ENCODE data around the gene LHX3. TPM values are rescaled to one million over a fixed set of nuclear protein-coding genes. Genes with fewer than 3 reads are reported as not detected.

LHX3 gene
- total RNA-seq, 4 donors from 2014 or later, result not detected

GRCh38 chr9:136180586-136180985, 24.3 kb downstream of the LHX3 start:
- 64 to 83% methylated on average over 4 to 9 of the region's 11 CpGs for WGBS, 2 donors
- Histone ChIP-seq H3K27me3 (peaks cover 0 to 93% (median 0%) of the 10 kb centered on the region in 4 donors), H3K36me3 (no peaks in the 10 kb centered on the region), H3K9me3 (no peaks in the 10 kb centered on the region), H3K4me1 (no peaks in the 10 kb centered on the region), H3K4me3 (no peak overlapping the region), H3K27ac (no peak overlapping the region)
- intact Hi-C loops (cut with DNase I), result no loop called here
- no peak for TF ChIP-seq POLR2A (IDR thresholded peaks at IDR 0.05)
- TF ChIP-seq, protein P1, sequence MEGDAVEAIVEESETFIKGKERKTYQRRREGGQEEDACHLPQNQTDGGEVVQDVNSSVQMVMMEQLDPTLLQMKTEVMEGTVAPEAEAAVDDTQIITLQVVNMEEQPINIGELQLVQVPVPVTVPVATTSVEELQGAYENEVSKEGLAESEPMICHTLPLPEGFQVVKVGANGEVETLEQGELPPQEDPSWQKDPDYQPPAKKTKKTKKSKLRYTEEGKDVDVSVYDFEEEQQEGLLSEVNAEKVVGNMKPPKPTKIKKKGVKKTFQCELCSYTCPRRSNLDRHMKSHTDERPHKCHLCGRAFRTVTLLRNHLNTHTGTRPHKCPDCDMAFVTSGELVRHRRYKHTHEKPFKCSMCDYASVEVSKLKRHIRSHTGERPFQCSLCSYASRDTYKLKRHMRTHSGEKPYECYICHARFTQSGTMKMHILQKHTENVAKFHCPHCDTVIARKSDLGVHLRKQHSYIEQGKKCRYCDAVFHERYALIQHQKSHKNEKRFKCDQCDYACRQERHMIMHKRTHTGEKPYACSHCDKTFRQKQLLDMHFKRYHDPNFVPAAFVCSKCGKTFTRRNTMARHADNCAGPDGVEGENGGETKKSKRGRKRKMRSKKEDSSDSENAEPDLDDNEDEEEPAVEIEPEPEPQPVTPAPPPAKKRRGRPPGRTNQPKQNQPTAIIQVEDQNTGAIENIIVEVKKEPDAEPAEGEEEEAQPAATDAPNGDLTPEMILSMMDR (IDR thresholded peaks at IDR 0.05), result no peak
- DNase-seq, result no peak

DNA sequence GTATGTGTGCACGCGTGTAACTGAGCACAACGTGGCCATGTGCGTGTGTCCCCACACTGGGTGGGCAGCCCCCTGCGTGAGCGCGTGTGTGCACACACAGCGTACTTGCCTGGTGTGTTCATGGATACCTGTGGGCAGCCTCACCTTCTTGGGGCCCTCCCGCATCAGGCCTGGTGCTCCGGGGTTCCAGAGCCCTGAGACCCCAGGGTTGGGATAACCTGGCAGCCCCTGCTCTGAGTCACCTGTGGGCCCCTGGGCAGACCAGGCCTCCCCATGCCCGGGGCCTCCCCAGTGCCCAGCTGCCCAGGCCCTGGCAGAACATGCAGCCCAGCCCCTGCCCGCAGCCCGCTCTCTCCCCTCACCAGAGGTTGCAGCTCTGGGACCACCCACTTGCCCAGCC, 25.2 kb downstream of the LHX3 start:
- intact Hi-C loops (cut with DNase I), result no loop called here
- peaks cover 0 to 92% (median 0%) of the 10 kb centered on the region in 4 donors for H3K27me3 ChIP-seq
- DNase-seq, result no peak

GRCh38 chr9:136179101-136179616, 25.8 kb downstream of the LHX3 start:
- DNase-seq, result no peak
- Histone ChIP-seq H3K4me3 (no peak overlapping the region), H3K36me3 (no peaks in the 10 kb centered on the region), H3K27me3 (peaks cover 0 to 86% (median 0%) of the 10 kb centered on the region in 4 donors), H3K9me3 (no peaks in the 10 kb centered on the region), H3K4me1 (no peaks in the 10 kb centered on the region), H3K27ac (no peak overlapping the region)
- TF ChIP-seq, protein P1 (IDR thresholded peaks at IDR 0.05), result no peak
- no peak for TF ChIP-seq POLR2A (IDR thresholded peaks at IDR 0.05)
- intact Hi-C loops (cut with DNase I), result no loop called here
- 56 to 57% methylated on average over 6 to 7 of the region's 12 CpGs for WGBS, 2 donors

More for the DNA sequence above, 25.2 kb downstream of the LHX3 start:
- Histone ChIP-seq H3K9me3 (no peaks in the 10 kb centered on the region), H3K4me3 (no peak overlapping the region), H3K36me3 (no peaks in the 10 kb centered on the region), H3K27ac (no peak overlapping the region), H3K4me1 (no peaks in the 10 kb centered on the region)
- 86 to 93% methylated on average over 3 to 7 of the region's 13 CpGs for WGBS, 2 donors
- no peak for TF ChIP-seq POLR2A (IDR thresholded peaks at IDR 0.05)
- TF ChIP-seq, protein P1 (IDR thresholded peaks at IDR 0.05), result no peak

- Histone ChIP-seq H3K9me3 (no peaks in the 10 kb centered on the region), H3K27ac (no peak overlapping the region), H3K4me3 (no peak overlapping the region), H3K27me3 (peaks cover 0 to 81% (median 0%) of the 10 kb centered on the region in 4 donors), H3K36me3 (no peaks in the 10 kb centered on the region), H3K4me1 (no peaks in the 10 kb centered on the region)
- DNase-seq, result no peak
- WGBS, 2 donors, result 0 to 20% methylated on average over 1 of the region's 8 CpGs
- intact Hi-C loops (cut with DNase I), result no loop called here
- no peak for TF ChIP-seq POLR2A (IDR thresholded peaks at IDR 0.05)
- TF ChIP-seq, protein P1 (IDR thresholded peaks at IDR 0.05), result no peak
Measured at GRCh38 chr9:136178773-136179075, 26.2 kb downstream of the LHX3 start.

DNA sequence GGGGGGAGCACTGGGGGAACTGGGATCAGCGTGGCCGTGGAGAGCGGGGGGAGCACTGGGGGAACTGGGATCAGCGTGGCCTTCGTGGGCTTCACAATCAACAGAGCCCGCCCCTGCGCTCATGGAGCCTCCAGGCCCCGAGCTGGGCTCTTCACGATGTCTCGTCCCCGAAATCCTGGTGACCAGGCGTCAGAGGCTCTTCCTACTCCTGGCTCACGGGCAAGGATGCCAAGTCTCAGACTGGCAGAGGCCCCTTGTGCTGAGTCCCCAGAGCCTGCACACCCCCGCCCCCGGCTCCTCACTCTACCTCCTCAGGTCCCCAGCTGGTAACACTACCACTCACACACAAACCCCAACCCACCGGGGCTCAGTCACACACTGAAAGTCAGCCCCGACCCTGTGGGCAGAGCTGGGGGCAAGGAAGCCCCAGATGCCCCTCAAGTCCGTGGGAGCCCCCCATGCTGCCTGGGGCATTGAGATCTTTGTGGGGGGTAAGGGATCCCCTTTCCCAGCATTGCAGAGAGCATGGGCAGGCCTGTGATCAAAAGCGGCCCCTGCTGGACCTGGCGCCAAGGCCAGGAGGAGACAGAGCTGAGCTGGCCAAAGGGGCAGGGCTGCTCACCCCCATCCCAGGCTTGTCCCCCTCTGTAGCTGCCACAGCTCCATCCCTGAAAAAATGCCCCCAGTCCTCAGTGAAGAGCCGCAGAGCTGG, 26.7 kb downstream of the LHX3 start:
- no peak overlapping the region for H3K4me3 ChIP-seq
- no peaks in the 10 kb centered on the region for H3K4me1 ChIP-seq
- no peak overlapping the region for H3K27ac ChIP-seq
- no peak for DNase-seq
- H3K27me3 ChIP-seq, result peaks cover 0 to 78% (median 0%) of the 10 kb centered on the region in 4 donors
- no peaks in the 10 kb centered on the region for H3K9me3 ChIP-seq
- H3K36me3 ChIP-seq, result no peaks in the 10 kb centered on the region
- WGBS, 2 donors, result 76 to 79% methylated on average over 3 to 11 of the region's 21 CpGs
- intact Hi-C loops (cut with DNase I), result no loop called here
- TF ChIP-seq POLR2A (IDR thresholded peaks at IDR 0.05), result no peak
- TF ChIP-seq, protein P1 (IDR thresholded peaks at IDR 0.05), result no peak
